HTERT RPE-1 (cell line): ENCODE results near the gene TNFSF10.
"Not testable (repeated sequence)": the region's sequence is repeated elsewhere in the genome, so short reads cannot be mapped to it uniquely, and the experiment has no call there.

Source experiments
- in situ Hi-C: fragments of 300-500 bp; cut with MboI; formaldehyde crosslinking; loops from 4 replicates; pipeline ENCODE4 v1.14.3; 2020; ENCODE audit warnings: low sequenced_read_pairs

The TNFSF10 gene

GRCh38 chr3:172544404-172544803, 21.2 kb upstream of the TNFSF10 start:
- in situ Hi-C loops: no loop called here

GRCh38 chr3:172543884-172544283, 20.7 kb upstream of the TNFSF10 start:
- in situ Hi-C loops: no loop called here

- in situ Hi-C loops: no loop called here
Measured at GRCh38 chr3:172543419-172543818, 20.2 kb upstream of the TNFSF10 start.

- in situ Hi-C loops: no loop called here
Measured at GRCh38 chr3:172542999-172543398, 19.8 kb upstream of the TNFSF10 start.

- in situ Hi-C loops: no loop called here
Measured at GRCh38 chr3:172541945-172542488, 18.8 kb upstream of the TNFSF10 start.

GRCh38 chr3:172540049-172540448, 16.8 kb upstream of the TNFSF10 start:
- in situ Hi-C loops: no loop called here

- in situ Hi-C loops: no loop called here
Measured at GRCh38 chr3:172539273-172539672, 16.0 kb upstream of the TNFSF10 start.

GRCh38 chr3:172538368-172539151, 15.3 kb upstream of the TNFSF10 start:
- in situ Hi-C loops: no loop called here

- in situ Hi-C loops: no loop called here
Measured at GRCh38 chr3:172537507-172538158, 14.4 kb upstream of the TNFSF10 start.

- in situ Hi-C loops: no loop called here
Measured at GRCh38 chr3:172536993-172537419, 13.8 kb upstream of the TNFSF10 start.

- in situ Hi-C loops: no loop called here
Measured at GRCh38 chr3:172536505-172536904, 13.3 kb upstream of the TNFSF10 start.

- in situ Hi-C loops: no loop called here
Measured at GRCh38 chr3:172530566-172530965, 7.3 kb upstream of the TNFSF10 start.

GRCh38 chr3:172530101-172530561, 6.9 kb upstream of the TNFSF10 start:
- in situ Hi-C loops: no loop called here

GRCh38 chr3:172528677-172529076, 5.4 kb upstream of the TNFSF10 start:
- in situ Hi-C loops: no loop called here

- in situ Hi-C loops: no loop called here
Measured at GRCh38 chr3:172527306-172527705, 4.1 kb upstream of the TNFSF10 start.

- in situ Hi-C loops: no loop called here
Measured at GRCh38 chr3:172525116-172525613, 1.9 kb upstream of the TNFSF10 start.

- in situ Hi-C loops: no loop called here
Measured at GRCh38 chr3:172524611-172525010, 1.4 kb upstream of the TNFSF10 start.

- in situ Hi-C loops: not testable (repeated sequence)
Measured at GRCh38 chr3:172521837-172522726, 1.1 kb downstream of the TNFSF10 start.

GRCh38 chr3:172520301-172520831, 2.9 kb downstream of the TNFSF10 start:
- in situ Hi-C loops: no loop called here

GRCh38 chr3:172519740-172520139, 3.5 kb downstream of the TNFSF10 start:
- in situ Hi-C loops: no loop called here
